Testis (tissue), 2 donors: ENCODE data around the gene MAGI1.

Experiments used
- CTCF ChIP-seq, 3 experiments: fragments of 450-650 bp in 2 of 3; fragments of 200-600 bp in 1 of 3; sonication (generic) in 1 of 3; IDR thresholded peaks; one replicate each; pipeline ENCODE4 v1.5.1; 2016 to 2019; ENCODE audit warnings: antibody characterized with exemption in 3 of 3, mild to moderate bottlenecking in 2 of 3, moderate library complexity in 1 of 3
- POLR2A ChIP-seq: fragments of 450-650 bp; IDR thresholded peaks from one replicate; pipeline ENCODE4 v1.6.1; 2017; ENCODE audit warnings: antibody characterized with exemption, mild to moderate bottlenecking, moderate library complexity

DNA sequence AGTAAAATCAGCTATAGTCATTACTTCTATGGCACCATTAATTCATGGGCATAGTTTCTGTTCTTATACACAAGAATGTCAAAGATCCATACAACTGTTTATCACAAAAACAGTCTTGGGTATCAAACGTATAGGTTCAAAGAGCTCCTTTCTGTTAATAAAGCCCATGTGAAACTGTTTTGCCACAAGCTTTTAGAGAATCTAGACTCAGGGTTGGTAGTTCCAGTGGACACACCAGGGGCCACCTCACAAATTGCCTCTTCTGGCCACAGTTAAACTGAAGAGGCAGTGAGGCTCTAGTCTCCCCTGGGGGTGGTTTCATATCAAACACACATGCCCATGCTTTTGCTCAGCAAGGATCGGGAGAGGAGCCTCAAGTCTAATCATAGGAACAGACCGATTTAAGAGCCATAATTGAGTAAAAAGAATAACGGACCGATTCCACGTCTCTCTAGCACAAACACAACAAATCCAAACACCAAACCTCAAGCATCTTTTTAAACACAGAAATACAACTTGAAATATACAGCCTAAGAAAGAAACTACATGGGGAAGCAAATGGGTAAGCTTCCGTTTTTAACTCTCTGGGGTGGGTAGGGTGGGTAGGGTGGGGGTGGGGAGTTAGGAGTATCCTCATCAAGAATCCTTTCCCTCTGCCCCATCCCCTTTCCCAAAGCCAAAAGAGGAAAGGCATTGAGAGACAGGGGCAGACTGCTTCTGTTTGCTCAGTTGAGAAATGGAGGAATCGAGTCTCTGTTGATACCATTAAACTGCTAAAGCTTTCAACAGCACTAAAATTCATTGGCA lies 443.3 kb downstream of the MAGI1 start:
- no peak for TF ChIP-seq CTCF (IDR thresholded peaks at IDR 0.05)
- no peak for TF ChIP-seq POLR2A
